ENCODE data around the gene P2RY8. TPM values are rescaled to one million over a fixed set of nuclear protein-coding genes. Genes with fewer than 3 reads are reported as not detected.
"Not testable (repeated sequence)": the region's sequence is repeated elsewhere in the genome, so short reads cannot be mapped to it uniquely, and the experiment has no call there.

The P2RY8 gene
- total RNA-seq, 3 donors from 2014 or later, result 1.3 to 3.2 (median 1.5) TPM

DNA sequence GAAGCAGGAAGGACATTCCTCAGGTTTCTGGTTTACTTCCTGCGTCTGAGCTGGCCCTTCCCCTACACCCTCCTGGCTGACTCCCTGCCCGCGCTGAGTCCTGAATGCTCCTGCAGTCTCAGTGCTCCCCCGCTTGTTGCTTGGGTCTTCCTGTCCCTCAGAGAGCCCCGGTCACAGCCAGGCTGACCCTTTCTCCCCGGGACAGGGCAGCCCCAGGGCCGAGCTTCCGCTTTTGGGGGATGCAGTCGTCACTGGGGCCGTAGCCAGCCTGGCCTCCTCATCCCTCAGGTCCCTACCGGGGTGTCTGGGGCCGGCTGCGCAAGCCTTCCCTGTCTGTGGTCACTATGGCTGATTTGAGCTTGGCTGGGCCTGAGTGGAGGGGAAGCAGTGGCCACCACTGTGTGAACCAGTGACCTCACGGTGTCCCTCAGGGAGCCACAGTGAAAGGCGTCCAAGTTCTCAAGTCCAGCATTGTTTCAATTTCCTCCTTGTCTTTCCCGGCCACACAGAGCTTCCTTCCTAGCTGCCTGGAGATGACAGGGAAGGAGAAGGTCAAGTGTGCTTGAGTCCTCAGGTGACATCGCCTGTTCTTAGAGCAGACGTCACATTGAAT, 50.1 kb downstream of the P2RY8 start:
- Histone ChIP-seq H3K4me3 (no peak overlapping the region), H3K27ac (peak overlapping the region in 1 of 2 donors; percentile 51), H3K36me3 (no peaks in the 10 kb centered on the region), H3K27me3 (peaks cover 0 to 13% of the 10 kb centered on the region in 2 donors), H3K9me3 (peaks cover 1 to 2% of the 10 kb centered on the region in 2 donors), H3K4me1 (no peaks in the 10 kb centered on the region)
- DNase-seq (ENCODE audit: low spot score in 2 of 2), result no peak
- intact Hi-C loops (cut with DNase I; ENCODE audit: low total_unique reads), result no loop called here
- peak in 1 of 3 donors; percentile 28 for TF ChIP-seq POLR2AphosphoS5 (IDR thresholded peaks at IDR 0.05)
- no peak for TF ChIP-seq POLR2A (IDR thresholded peaks at IDR 0.05)
- TF ChIP-seq CTCF (IDR thresholded peaks at IDR 0.05), result no peak

- H3K36me3 ChIP-seq, result no peaks in the 10 kb centered on the region
- peaks cover 0 to 17% of the 10 kb centered on the region in 2 donors for H3K27me3 ChIP-seq
- peak overlapping the region in 1 of 2 donors; percentile 51 for H3K27ac ChIP-seq
- no peaks in the 10 kb centered on the region for H3K9me3 ChIP-seq
- no peaks in the 10 kb centered on the region for H3K4me1 ChIP-seq
- intact Hi-C loops (cut with DNase I; ENCODE audit: low total_unique reads), result no loop called here
- DNase-seq (ENCODE audit: low spot score in 2 of 2), result no peak
- no peak overlapping the region for H3K4me3 ChIP-seq
- TF ChIP-seq CTCF (IDR thresholded peaks at IDR 0.05) (no peak), POLR2AphosphoS5 (IDR thresholded peaks at IDR 0.05) (no peak), POLR2A (IDR thresholded peaks at IDR 0.05) (no peak)
Measured at GRCh38 chrX:1486177-1486576, 50.8 kb downstream of the P2RY8 start.

DNA sequence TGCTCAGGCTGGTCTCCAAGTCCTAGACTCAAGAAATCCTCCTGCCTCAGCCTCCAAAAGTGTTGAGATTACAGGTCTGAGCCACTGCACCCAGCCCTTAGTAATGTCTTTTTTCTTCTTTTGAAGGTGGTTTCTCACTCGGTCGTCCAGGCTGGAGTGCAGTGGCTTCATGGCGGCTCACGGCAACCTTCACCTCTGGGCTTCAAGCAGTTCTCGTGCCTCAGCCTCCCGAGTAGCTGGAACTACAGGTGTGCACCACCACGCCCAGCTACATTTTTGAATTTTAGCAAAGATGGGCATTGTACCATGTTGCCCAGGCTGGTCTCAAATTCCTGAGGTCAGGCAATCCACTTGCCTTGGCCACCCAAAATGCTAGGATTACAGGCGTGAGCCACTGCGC, 52.0 kb downstream of the P2RY8 start:
- H3K36me3 ChIP-seq, result no peaks in the 10 kb centered on the region
- intact Hi-C loops (cut with DNase I; ENCODE audit: low total_unique reads), result no loop called here
- TF ChIP-seq POLR2AphosphoS5 (IDR thresholded peaks at IDR 0.05), result no peak
- TF ChIP-seq POLR2A (IDR thresholded peaks at IDR 0.05), result no peak
- no peak for TF ChIP-seq CTCF (IDR thresholded peaks at IDR 0.05)
- DNase-seq (ENCODE audit: low spot score in 2 of 2), result peak in 1 of 2 donors; percentile 4
- no peaks in the 10 kb centered on the region for H3K4me1 ChIP-seq
- H3K27ac ChIP-seq, result no peak overlapping the region
- no peak overlapping the region for H3K4me3 ChIP-seq
- peaks cover 0 to 2% of the 10 kb centered on the region in 2 donors for H3K9me3 ChIP-seq
- H3K27me3 ChIP-seq, result peaks cover 0 to 21% of the 10 kb centered on the region in 2 donors

DNA sequence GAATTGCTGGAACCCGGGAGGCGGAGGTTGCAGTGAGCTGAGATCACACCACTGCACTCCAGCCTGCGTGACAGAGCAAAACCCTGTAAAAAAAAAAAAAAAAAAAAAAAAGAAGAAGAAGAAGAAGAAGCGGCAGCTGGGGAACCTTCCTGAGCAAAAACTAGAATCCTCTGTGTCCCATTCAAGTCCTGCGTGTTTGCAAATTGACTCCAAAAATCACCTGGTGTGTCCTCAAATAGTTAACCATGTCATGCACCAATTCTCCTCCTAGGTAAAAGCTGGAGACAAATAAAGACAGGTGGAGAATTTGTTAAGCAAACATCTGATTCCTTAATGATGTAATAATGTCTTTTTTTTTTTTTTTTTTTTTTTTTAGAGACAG, 52.4 kb downstream of the P2RY8 start:
- H3K4me1 ChIP-seq, result no peaks in the 10 kb centered on the region
- no peaks in the 10 kb centered on the region for H3K36me3 ChIP-seq
- no peak overlapping the region for H3K4me3 ChIP-seq
- no peak overlapping the region for H3K27ac ChIP-seq
- peaks cover 0 to 6% of the 10 kb centered on the region in 2 donors for H3K9me3 ChIP-seq
- TF ChIP-seq POLR2AphosphoS5 (IDR thresholded peaks at IDR 0.05) (no peak), POLR2A (IDR thresholded peaks at IDR 0.05) (no peak), CTCF (IDR thresholded peaks at IDR 0.05) (no peak)
- peaks cover 0 to 21% of the 10 kb centered on the region in 2 donors for H3K27me3 ChIP-seq
- peak in 1 of 2 donors; percentile 8 for DNase-seq (ENCODE audit: low spot score in 2 of 2)
- intact Hi-C loops (cut with DNase I; ENCODE audit: low total_unique reads), result no loop called here

- intact Hi-C loops (cut with DNase I; ENCODE audit: low total_unique reads), result no loop called here
- Histone ChIP-seq H3K4me3 (no peak overlapping the region), H3K27ac (no peak overlapping the region), H3K9me3 (peaks cover 0 to 11% of the 10 kb centered on the region in 2 donors), H3K27me3 (peaks cover 0 to 21% of the 10 kb centered on the region in 2 donors), H3K4me1 (no peaks in the 10 kb centered on the region), H3K36me3 (no peaks in the 10 kb centered on the region)
- DNase-seq (ENCODE audit: low spot score in 2 of 2), result peak in 1 of 2 donors; percentile 6
- no peak for TF ChIP-seq POLR2A (IDR thresholded peaks at IDR 0.05)
- TF ChIP-seq CTCF (IDR thresholded peaks at IDR 0.05), result no peak
- no peak for TF ChIP-seq POLR2AphosphoS5 (IDR thresholded peaks at IDR 0.05)
Measured at GRCh38 chrX:1483843-1484637, 52.9 kb downstream of the P2RY8 start.

DNA sequence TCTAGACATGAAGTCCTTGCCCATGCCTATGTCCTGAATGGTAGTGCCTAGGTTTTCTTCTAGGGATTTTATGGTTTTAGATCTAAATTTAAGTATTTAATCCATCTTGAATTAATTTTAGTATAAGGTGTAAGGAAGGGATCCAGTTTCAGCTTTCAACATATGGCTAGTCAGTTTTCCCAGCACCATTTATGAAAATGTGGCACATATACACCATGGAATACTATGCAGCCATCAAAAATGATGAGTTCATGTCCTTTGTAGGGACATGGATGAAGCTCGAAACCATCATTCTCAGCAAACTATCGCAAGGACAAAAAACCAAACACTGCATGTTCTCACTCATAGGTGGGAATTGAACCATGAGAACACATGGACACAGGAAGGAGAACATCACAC, 54.5 kb downstream of the P2RY8 start:
- H3K4me1 ChIP-seq; DNase-seq (ENCODE audit: low spot score in 2 of 2); H3K4me3 ChIP-seq; H3K27ac ChIP-seq; H3K36me3 ChIP-seq; intact Hi-C loops (cut with DNase I; ENCODE audit: low total_unique reads): not testable (repeated sequence)
- Histone ChIP-seq H3K27me3 (peaks cover 0 to 20% of the 10 kb centered on the region in 2 donors), H3K9me3 (peaks cover 0 to 19% of the 10 kb centered on the region in 2 donors)
